Measurements from ENCODE around the gene BCAS3.

Gene BCAS3

DNA sequence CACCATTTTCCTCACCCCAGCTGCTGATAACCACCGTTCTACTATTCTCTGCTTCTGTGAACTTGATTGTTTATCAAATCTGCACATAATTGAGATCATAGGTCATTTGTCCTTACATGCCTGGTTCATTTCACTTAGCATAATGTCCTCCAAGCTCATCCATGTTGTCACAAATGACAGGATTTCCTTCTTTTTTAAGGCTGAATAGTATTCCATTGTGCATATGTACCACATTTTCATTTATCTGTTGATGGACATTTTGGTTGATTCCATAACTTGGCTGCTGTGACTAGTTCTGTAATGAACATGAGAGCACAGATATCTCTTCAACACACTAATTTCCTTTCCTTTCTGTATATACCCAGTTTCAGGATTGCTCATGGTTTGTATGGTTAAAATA is 496.7 kb downstream of the BCAS3 start:
- DNase-seq = no peak

DNA sequence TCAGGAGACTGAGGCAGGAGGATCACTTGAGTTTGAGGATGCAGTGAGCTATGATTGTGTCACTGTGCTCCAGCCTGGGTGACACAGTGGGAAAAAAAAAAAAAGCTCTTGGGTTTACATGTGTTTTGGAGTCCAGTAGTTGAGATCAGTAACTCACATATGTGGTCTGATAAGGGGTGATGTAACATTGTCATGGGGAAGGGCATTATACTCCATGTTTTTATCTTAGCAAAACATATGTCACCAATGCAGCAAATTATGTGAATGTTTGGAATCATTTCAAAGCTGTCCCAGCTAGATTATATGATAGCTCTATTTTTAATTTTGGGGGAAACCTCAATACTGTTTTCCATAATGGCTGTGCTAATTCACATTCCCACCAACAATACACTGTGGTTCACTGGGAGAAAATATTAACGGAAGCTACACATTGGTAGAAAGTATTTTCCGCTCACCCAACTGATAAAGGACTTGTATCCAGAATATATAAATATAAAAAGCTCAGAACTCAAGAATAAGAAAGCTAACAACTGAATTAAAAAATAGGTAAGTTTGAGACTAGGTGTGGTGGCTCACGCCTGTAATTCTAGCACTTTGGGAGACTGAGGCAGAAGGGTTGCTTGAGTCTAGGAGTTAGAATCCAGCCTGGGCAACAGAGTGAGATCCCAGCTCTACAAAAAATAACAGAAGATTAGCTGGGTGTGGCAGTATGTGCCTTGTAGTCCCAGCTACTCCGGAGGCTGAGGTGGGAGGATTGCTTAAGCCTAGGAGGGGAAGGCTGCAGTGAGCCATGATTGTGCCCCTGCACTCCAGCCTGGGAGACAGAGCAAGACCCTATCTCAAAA is 497.9 kb downstream of the BCAS3 start:
- DNase-seq = no peak

DNA sequence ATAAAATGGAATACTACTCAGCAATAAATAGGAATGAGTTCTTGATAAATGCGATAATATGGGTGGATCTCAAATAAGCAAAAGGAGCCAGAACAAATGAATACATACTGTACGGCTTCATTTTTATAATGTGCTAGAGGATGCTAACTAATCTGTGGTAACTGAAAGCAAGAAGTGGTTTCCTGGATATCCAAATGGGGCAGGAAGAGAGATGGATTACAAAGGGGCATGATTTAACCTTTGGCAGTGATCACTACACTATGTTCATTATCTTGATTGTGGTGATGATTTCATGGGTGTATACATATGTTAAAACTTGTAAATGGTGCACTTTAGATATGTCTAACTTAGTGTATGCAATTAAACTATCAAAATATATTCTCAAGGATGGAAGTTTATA is 499.7 kb downstream of the BCAS3 start:
- DNase-seq = no peak

DNA sequence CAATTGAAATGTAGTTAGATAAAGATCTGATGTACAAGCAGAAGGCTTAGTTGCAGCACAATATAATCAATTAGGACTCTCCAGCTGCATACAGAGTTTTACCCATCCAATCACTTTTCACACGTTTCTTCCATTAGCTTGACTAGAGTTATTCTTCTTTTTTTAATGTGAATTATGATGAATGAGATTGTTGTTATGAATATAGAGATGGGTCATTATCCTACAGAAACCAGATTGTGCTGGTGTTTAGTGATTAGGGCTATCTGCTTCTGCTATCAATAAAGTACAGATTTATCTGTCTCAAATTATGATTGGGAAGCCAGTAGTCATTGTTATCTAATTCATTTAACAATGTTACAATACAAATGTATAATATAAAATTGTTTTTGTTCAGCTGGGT is 500.6 kb downstream of the BCAS3 start:
- DNase-seq = no peak

DNA sequence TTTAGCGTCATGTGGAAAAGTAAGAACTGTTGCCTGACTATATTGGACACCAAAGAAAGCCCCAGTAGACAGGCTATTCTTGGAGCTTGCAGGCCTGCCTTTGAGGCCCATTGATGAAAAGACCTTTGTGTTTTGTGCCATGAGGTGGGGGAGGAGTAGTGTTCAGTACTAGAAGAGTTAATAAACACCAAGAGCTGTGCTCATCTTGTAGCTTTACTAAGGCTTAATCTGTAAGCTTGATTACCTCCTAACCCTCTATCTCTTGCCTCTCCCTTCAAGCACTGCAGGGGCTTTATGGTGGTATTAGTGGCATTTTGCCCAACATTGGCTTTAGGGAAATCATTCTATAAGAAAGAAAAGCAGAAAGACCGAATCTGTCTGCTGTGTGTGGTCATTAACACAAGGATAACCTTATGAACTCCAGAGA is 501.7 kb downstream of the BCAS3 start:
- DNase-seq = no peak

GRCh38 chr17:61183793-61184192 is 506.1 kb downstream of the BCAS3 start:
- DNase-seq = no peak

DNA sequence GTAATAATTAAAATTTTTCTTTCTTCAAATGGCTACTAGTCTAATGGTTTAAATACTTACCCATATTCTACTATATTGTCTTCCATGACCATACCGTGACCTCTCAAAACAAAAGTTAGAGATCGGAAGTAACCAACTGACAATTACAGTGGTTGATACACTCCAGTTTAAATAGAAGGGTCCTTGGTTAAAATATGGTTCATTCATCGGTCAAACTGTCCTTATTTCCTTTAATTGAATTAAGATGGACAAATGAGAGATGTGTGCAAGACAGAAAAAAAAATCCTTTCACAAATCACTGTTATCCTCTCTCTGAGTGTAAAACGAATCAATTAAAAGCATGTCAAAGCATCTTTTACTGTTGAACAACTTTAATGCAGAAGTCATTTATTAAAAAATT is 507.7 kb downstream of the BCAS3 start:
- DNase-seq = no peak

DNA sequence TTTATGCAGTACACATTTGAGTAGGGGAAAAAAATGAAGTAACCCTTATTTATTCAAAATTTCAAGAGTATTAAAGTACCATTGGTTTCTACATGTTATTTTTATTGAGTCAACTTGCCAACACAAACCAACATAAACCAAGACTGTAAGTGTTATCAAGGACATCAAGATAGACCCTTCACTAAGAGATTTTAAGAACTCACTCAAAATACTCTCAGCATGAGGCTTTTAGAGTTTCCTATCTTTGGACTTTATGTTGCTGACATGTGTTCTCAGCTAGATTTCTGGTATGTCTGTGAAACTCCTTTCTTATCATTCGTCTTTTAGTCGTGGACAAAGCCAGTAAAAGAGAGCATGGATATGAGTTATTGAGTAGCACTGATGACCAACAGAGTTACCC is 509.4 kb downstream of the BCAS3 start:
- no peak for DNase-seq

DNA sequence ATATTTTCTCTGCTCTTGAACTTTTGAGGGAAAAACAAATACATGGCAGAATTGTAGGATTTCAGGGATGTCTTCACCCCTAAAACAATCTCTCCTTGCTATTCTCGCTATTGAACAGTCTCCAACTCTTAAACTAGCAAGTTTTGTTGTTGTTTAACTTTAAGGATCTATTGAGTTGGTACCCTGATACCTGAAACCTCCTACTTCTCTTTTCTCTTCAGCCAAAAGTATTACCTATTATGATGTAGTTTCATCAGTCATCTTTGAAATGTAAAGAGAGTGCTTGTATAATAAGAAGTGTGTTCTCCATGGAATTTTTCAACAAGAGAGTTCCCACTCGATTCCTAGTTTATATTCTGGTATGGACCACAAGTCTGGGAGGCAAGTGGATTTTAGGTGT is 510.4 kb downstream of the BCAS3 start:
- no peak for DNase-seq

GRCh38 chr17:61189968-61190367 is 512.3 kb downstream of the BCAS3 start:
- no peak for DNase-seq

- no peak for DNase-seq
These were observed 518.7 kb downstream of the BCAS3 start for GRCh38 chr17:61196302-61196704.

- DNase-seq = no peak
These were observed 519.1 kb downstream of the BCAS3 start for GRCh38 chr17:61196799-61197198.

GRCh38 chr17:61199431-61200338 is 522.0 kb downstream of the BCAS3 start:
- DNase-seq = no peak

DNA sequence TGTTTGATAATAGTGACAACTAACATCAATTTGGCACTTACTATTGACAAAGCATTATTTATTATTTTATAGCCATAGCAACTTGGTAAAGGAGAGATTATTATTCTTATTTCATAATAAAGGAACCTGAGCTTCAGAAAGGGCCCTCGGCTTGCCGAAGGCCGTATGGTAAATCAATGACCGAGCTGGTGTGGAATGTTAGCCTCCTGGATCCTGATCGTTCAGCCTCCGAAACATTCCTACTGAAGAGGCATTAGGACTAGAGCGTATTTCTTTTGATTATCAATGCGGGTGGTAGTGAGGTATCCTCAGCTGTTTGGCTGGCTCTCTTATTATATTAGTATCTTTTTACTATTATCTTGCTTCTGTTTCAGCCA is 522.7 kb downstream of the BCAS3 start:
- DNase-seq = no peak

DNA sequence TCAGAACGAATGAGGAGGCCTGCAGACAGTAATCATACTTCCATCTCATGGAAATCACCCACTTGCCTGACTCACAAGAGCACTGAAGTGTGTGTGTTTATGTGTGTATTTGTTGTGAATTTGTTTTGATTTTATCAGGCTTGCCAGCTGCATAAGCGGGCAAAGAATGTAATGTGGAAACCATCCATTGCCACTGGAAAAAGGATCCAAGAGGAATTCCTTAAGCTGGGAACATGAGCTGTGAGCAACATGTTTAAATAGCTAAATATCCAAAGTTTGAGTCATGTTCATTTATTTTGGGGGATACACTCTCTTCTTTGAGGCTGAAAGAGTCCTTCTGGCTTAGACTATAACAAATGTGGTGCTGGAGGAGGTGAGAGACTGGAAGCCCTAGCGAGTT is 523.6 kb downstream of the BCAS3 start:
- DNase-seq = no peak

- no peak for DNase-seq
These were observed 524.9 kb downstream of the BCAS3 start for GRCh38 chr17:61202564-61202963.

GRCh38 chr17:61203671-61204131 is 526.0 kb downstream of the BCAS3 start:
- DNase-seq = no peak

- no peak for DNase-seq
These were observed 526.8 kb downstream of the BCAS3 start for GRCh38 chr17:61204456-61204855.

GRCh38 chr17:61205401-61205800 is 527.8 kb downstream of the BCAS3 start:
- no peak for DNase-seq

DNA sequence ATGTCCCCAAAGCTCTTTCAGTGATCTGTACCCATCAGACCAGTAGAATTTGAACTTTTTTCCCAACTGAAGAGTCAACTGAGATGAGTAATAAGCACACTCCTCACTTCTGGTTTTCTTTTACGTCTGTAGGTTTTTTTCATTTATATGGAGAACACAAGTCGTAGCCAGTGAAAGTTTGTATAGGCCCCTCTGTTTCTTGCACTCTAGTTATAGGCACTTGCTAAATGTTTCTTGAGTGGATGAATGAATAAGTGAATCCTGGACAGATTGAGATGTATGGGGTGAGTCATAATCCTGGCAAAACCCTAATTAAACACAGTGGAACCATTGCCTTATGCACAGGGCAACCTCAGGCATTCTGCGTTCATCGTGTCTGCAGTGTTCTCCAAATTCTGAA is 528.3 kb downstream of the BCAS3 start:
- DNase-seq = no peak

- DNase-seq = no peak
These were observed 529.3 kb downstream of the BCAS3 start for GRCh38 chr17:61206922-61207321.

DNA sequence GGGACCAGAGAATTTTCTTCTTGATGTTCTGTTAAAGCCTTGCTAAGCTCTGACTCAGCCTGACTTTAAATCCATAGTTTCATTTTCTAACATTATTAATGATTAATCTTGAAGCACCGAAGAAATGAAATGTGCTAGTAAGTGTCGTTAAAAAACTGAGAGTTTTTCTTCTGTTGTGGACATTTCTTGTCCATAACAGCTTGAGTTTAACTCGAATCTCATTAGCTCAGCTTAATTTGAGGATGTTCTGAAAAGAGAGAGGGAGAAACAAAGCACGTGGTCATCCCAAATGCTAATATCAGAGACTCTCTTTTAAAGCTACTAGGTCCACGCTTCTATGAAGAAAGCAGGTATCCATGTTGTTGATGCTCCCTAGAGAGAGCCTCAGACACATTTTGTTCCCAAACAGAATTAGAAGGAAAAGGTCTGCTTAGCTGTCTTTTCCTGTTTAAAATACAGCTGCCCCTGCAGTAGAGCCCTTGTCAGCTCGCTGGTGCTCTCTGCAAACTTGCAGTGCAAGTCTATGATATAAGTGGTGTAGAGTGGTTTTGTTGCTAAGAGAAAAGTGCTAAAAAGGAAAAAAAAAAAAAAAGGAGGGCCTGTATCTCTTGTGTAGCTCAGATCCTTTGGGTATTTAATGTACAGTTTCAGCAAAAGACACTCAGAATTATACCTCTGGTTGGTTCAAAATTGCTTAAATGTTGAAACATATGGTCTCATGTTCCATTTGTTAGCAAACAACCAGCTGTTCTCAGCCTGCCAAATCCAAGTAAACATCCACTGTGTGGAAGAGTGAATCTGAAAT is 530.9 kb downstream of the BCAS3 start:
- DNase-seq = no peak

DNA sequence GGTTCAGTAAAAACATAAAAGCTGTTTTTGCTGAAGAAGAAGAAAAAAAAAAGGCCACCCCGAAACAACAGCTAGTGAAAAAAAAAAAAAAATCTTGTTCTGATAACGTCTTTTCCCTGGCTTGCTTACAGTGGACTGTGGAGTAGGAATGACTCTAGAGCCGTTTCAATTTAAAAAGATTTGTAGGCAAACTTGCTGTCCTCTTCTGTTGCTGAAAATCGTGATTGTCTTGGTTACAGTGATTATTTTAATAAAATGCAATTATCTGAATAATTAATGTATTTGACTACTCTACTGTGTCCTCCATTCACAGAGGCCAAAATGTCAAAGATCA is 531.4 kb downstream of the BCAS3 start:
- no peak for DNase-seq
